Naive B cell (primary cell): ENCODE results near the gene KIF5C. TPM values are rescaled to one million over a fixed set of nuclear protein-coding genes. Genes with fewer than 3 reads are reported as not detected.

ENCODE experiments used
- ATAC-seq, 2 donors: fragments of 150-1000 bp; cut with Tn5 transposase; 2 replicates each; pipeline ENCODE4 v1.10.0; 2021; ENCODE audit warnings: low read depth in 2 of 2, mild to moderate bottlenecking in 2 of 2, moderate library complexity in 2 of 2
- DNase-seq: peaks from one replicate; pipeline ENCODE4 v3.0.0; 2022
- H3K27ac Mint-ChIP-seq, 6 donors: one replicate each; pipeline ENCODE4 v1.8.0; 2020 to 2022; ENCODE audit warnings: mild to moderate bottlenecking in 6 of 6, mixed read lengths in 6 of 6, moderate library complexity in 5 of 6, inconsistent platforms in 2 of 6
- H3K27me3 Mint-ChIP-seq, 3 donors: one replicate each; pipeline ENCODE4 v1.8.0; 2021 to 2022; ENCODE audit warnings: mixed read lengths in 3 of 3, mild to moderate bottlenecking in 1 of 3
- H3K36me3 Mint-ChIP-seq, 2 donors: one replicate each; pipeline ENCODE4 v1.8.0; 2020 to 2022; ENCODE audit warnings: mixed read lengths in 2 of 2, inconsistent platforms in 1 of 2, mild to moderate bottlenecking in 1 of 2
- H3K4me1 Mint-ChIP-seq, 3 donors: one replicate each; pipeline ENCODE4 v1.8.0; 2020 to 2022; ENCODE audit warnings: mixed read lengths in 3 of 3, inconsistent platforms in 1 of 3, mild to moderate bottlenecking in 1 of 3, moderate library complexity in 1 of 3
- H3K4me3 Mint-ChIP-seq, 8 donors: one replicate each; pipeline ENCODE4 v1.8.0; 2020 to 2022; ENCODE audit warnings: mild to moderate bottlenecking in 8 of 8, mixed read lengths in 8 of 8, moderate library complexity in 8 of 8, inconsistent platforms in 2 of 8
- H3K9me3 Mint-ChIP-seq, 7 donors: one replicate each; pipeline ENCODE4 v1.8.0; 2020 to 2022; ENCODE audit warnings: mixed read lengths in 7 of 7, mild to moderate bottlenecking in 5 of 7, inconsistent platforms in 2 of 7, moderate library complexity in 1 of 7
- polyA plus RNA-seq, 6 donors: library from polyadenylated mRNA; unstranded; fragments of 300-500 nt; fragmentation: Illumina TruSeq; gene quantifications; one replicate each; pipeline ENCODE4 v1.2.3, GENCODE V29; 2021; ENCODE audit warnings: low read depth in 6 of 6

KIF5C gene
- polyA plus RNA-seq, 6 donors from 2014 or later = 0.31 to 0.83 (median 0.50) TPM; not detected in 1

- H3K9me3 Mint-ChIP-seq = no peaks in the 10 kb centered on the region
- ATAC-seq (no peak), DNase-seq (no peak)
- peaks cover 0 to 8% (median 5%) of the 10 kb centered on the region in 3 donors for H3K27me3 Mint-ChIP-seq
- no peak overlapping the region for H3K4me3 Mint-ChIP-seq
- H3K4me1 Mint-ChIP-seq = no peaks in the 10 kb centered on the region
- H3K36me3 Mint-ChIP-seq = peaks cover 0 to 6% of the 10 kb centered on the region in 2 donors
- no peak overlapping the region for H3K27ac Mint-ChIP-seq
These were observed 119.3 kb downstream of the KIF5C start for GRCh38 chr2:148994341-148994740.

- no peak overlapping the region for H3K27ac Mint-ChIP-seq
- H3K4me3 Mint-ChIP-seq = no peak overlapping the region
- H3K9me3 Mint-ChIP-seq = no peaks in the 10 kb centered on the region
- ATAC-seq (no peak), DNase-seq (no peak)
- H3K27me3 Mint-ChIP-seq = peaks cover 5 to 8% (median 5%) of the 10 kb centered on the region in 3 donors
- H3K36me3 Mint-ChIP-seq = peaks cover 0 to 6% of the 10 kb centered on the region in 2 donors
- no peaks in the 10 kb centered on the region for H3K4me1 Mint-ChIP-seq
These were observed 121.8 kb downstream of the KIF5C start for GRCh38 chr2:148996805-148997204.

- H3K36me3 Mint-ChIP-seq = peaks cover 0 to 6% of the 10 kb centered on the region in 2 donors
- H3K4me3 Mint-ChIP-seq = no peak overlapping the region
- H3K9me3 Mint-ChIP-seq = no peaks in the 10 kb centered on the region
- H3K27me3 Mint-ChIP-seq = peaks cover 5 to 8% (median 5%) of the 10 kb centered on the region in 3 donors
- no peak for DNase-seq
- no peak for ATAC-seq
- H3K27ac Mint-ChIP-seq = peak overlapping the region in 1 of 6 donors; percentile 51
- no peaks in the 10 kb centered on the region for H3K4me1 Mint-ChIP-seq
These were observed 123.3 kb downstream of the KIF5C start for GRCh38 chr2:148998165-148998830.

GRCh38 chr2:148998831-148999200 is 123.8 kb downstream of the KIF5C start:
- H3K36me3 Mint-ChIP-seq = peaks cover 0 to 6% of the 10 kb centered on the region in 2 donors

GRCh38 chr2:148999451-148999921 is 124.5 kb downstream of the KIF5C start:
- H3K4me3 Mint-ChIP-seq = no peak overlapping the region

More at GRCh38 chr2:148998831-148999200, 123.8 kb downstream of the KIF5C start:
- no peak overlapping the region for H3K4me3 Mint-ChIP-seq
- no peak for DNase-seq
- no peak overlapping the region for H3K27ac Mint-ChIP-seq
- no peak for ATAC-seq
- no peaks in the 10 kb centered on the region for H3K9me3 Mint-ChIP-seq
- peaks cover 5 to 8% (median 5%) of the 10 kb centered on the region in 3 donors for H3K27me3 Mint-ChIP-seq
- H3K4me1 Mint-ChIP-seq = no peaks in the 10 kb centered on the region

GRCh38 chr2:149000158-149000938 is 125.3 kb downstream of the KIF5C start:
- no peak for DNase-seq
- peaks cover 0 to 6% of the 10 kb centered on the region in 2 donors for H3K36me3 Mint-ChIP-seq
- no peaks in the 10 kb centered on the region for H3K4me1 Mint-ChIP-seq
- peaks cover 5 to 8% (median 5%) of the 10 kb centered on the region in 3 donors for H3K27me3 Mint-ChIP-seq
- no peaks in the 10 kb centered on the region for H3K9me3 Mint-ChIP-seq
- no peak overlapping the region for H3K27ac Mint-ChIP-seq
- ATAC-seq = no peak
- no peak overlapping the region for H3K4me3 Mint-ChIP-seq

More at GRCh38 chr2:148999451-148999921, 124.5 kb downstream of the KIF5C start:
- Mint-ChIP-seq H3K27ac (no peak overlapping the region), H3K27me3 (peaks cover 5 to 8% (median 5%) of the 10 kb centered on the region in 3 donors), H3K9me3 (no peaks in the 10 kb centered on the region), H3K36me3 (peaks cover 0 to 6% of the 10 kb centered on the region in 2 donors), H3K4me1 (no peaks in the 10 kb centered on the region)
- ATAC-seq (no peak), DNase-seq (no peak)

GRCh38 chr2:149001496-149001895 is 126.5 kb downstream of the KIF5C start:
- no peak for DNase-seq
- Mint-ChIP-seq H3K27ac (no peak overlapping the region), H3K4me1 (no peaks in the 10 kb centered on the region), H3K4me3 (no peak overlapping the region), H3K9me3 (no peaks in the 10 kb centered on the region), H3K27me3 (peaks cover 5 to 13% (median 8%) of the 10 kb centered on the region in 3 donors), H3K36me3 (peaks cover 0 to 6% of the 10 kb centered on the region in 2 donors)
- no peak for ATAC-seq

- Mint-ChIP-seq H3K9me3 (no peaks in the 10 kb centered on the region), H3K27ac (peak overlapping the region in 2 of 6 donors; percentile 9 to 12), H3K4me1 (no peaks in the 10 kb centered on the region), H3K36me3 (peaks cover 0 to 2% of the 10 kb centered on the region in 2 donors), H3K27me3 (peaks cover 5 to 13% (median 8%) of the 10 kb centered on the region in 3 donors), H3K4me3 (peak overlapping the region in 1 of 8 donors; percentile 17)
- ATAC-seq (no peak), DNase-seq (no peak)
These were observed 127.4 kb downstream of the KIF5C start for GRCh38 chr2:149002378-149002890.

GRCh38 chr2:149002891-149003740 is 128.1 kb downstream of the KIF5C start:
- Mint-ChIP-seq H3K4me3 (no peak overlapping the region), H3K4me1 (no peaks in the 10 kb centered on the region), H3K9me3 (no peaks in the 10 kb centered on the region), H3K27ac (no peak overlapping the region), H3K27me3 (peaks cover 5 to 8% (median 5%) of the 10 kb centered on the region in 3 donors), H3K36me3 (no peaks in the 10 kb centered on the region)
- ATAC-seq = no peak
- no peak for DNase-seq

GRCh38 chr2:149004836-149005235 is 129.8 kb downstream of the KIF5C start:
- DNase-seq (no peak), ATAC-seq (no peak)
- no peak overlapping the region for H3K27ac Mint-ChIP-seq
- no peaks in the 10 kb centered on the region for H3K36me3 Mint-ChIP-seq
- H3K27me3 Mint-ChIP-seq = peaks cover 0 to 7% (median 5%) of the 10 kb centered on the region in 3 donors
- H3K4me1 Mint-ChIP-seq = no peaks in the 10 kb centered on the region
- no peak overlapping the region for H3K4me3 Mint-ChIP-seq
- no peaks in the 10 kb centered on the region for H3K9me3 Mint-ChIP-seq

GRCh38 chr2:149005471-149006077 is 130.5 kb downstream of the KIF5C start:
- Mint-ChIP-seq H3K36me3 (no peaks in the 10 kb centered on the region), H3K4me3 (no peak overlapping the region), H3K4me1 (no peaks in the 10 kb centered on the region), H3K27me3 (peaks cover 0 to 7% (median 5%) of the 10 kb centered on the region in 3 donors), H3K9me3 (no peaks in the 10 kb centered on the region), H3K27ac (no peak overlapping the region)
- ATAC-seq (no peak), DNase-seq (no peak)

- H3K27me3 Mint-ChIP-seq = peaks cover 0 to 7% (median 0%) of the 10 kb centered on the region in 3 donors
- DNase-seq = no peak
- ATAC-seq = no peak
- no peak overlapping the region for H3K4me3 Mint-ChIP-seq
- no peaks in the 10 kb centered on the region for H3K9me3 Mint-ChIP-seq
- no peak overlapping the region for H3K27ac Mint-ChIP-seq
- no peaks in the 10 kb centered on the region for H3K36me3 Mint-ChIP-seq
- H3K4me1 Mint-ChIP-seq = no peaks in the 10 kb centered on the region
These were observed 132.0 kb downstream of the KIF5C start for GRCh38 chr2:149006883-149007543.
